Activated CD4-positive, alpha-beta T cell treated with anti-CD3 and anti-CD28 coated beads, Interleukin-2, amount 10 ng/mL, durations not matched to agents 7 days and 5 days (primary cell): ENCODE results near the gene CLPSL1. TPM values are rescaled to one million over a fixed set of nuclear protein-coding genes. Genes with fewer than 3 reads are reported as not detected.

Experiments
- CTCF ChIA-PET: fragments of 350-600 bp; sonication (Branson Sonifier 250); formaldehyde crosslinking; loops from one replicate; lab custom pipeline; 2021; ENCODE audit warnings: antibody characterized with exemption; lab: Charles Lee
- POLR2A ChIA-PET: fragments of 350-600 bp; sonication (Branson Sonifier 250); formaldehyde crosslinking; loops from one replicate; lab custom pipeline; 2021; ENCODE audit warnings: antibody characterized with exemption; lab: Charles Lee
- DNase-seq: peaks from one replicate; pipeline ENCODE4 v3.0.0-alpha.2; 2020
- H3K27ac Mint-ChIP-seq: one replicate; pipeline ENCODE4 v1.8.0; 2021; ENCODE audit warnings: mild to moderate bottlenecking, moderate library complexity, mixed read lengths
- H3K27me3 Mint-ChIP-seq: one replicate; pipeline ENCODE4 v1.8.0; 2021; ENCODE audit warnings: mixed read lengths
- H3K36me3 Mint-ChIP-seq: one replicate; pipeline ENCODE4 v1.8.0; 2021; ENCODE audit warnings: low read depth, mixed read lengths
- H3K4me1 Mint-ChIP-seq: one replicate; pipeline ENCODE4 v1.8.0; 2021; ENCODE audit warnings: mixed read lengths
- H3K4me3 Mint-ChIP-seq: one replicate; pipeline ENCODE4 v1.8.0; 2021; ENCODE audit warnings: mild to moderate bottlenecking, moderate library complexity, mixed read lengths
- H3K9me3 Mint-ChIP-seq: one replicate; pipeline ENCODE4 v1.8.0; 2021; ENCODE audit warnings: mixed read lengths
- total RNA-seq, 2 experiments: library from RNA; stranded (reverse); gene quantifications; one replicate each; pipeline ENCODE4 v1.2.3, GENCODE V29; 2021

Gene CLPSL1
- total RNA-seq, 2 experiments from 2014 or later, result not detected

- ChIA-PET POLR2A (no interaction called here), CTCF (no interaction called here)
- H3K9me3 Mint-ChIP-seq, result peaks cover 14% of the 10 kb centered on the region
- no peaks in the 10 kb centered on the region for H3K36me3 Mint-ChIP-seq
- DNase-seq, result no peak
- H3K27ac Mint-ChIP-seq, result no peak overlapping the region
- H3K4me1 Mint-ChIP-seq, result no peaks in the 10 kb centered on the region
- no peak overlapping the region for H3K4me3 Mint-ChIP-seq
- H3K27me3 Mint-ChIP-seq, result peaks cover 3% of the 10 kb centered on the region
Observed at GRCh38 chr6:35745509-35745908, 35.3 kb upstream of the CLPSL1 start.

GRCh38 chr6:35746516-35746915 lies 34.3 kb upstream of the CLPSL1 start:
- Mint-ChIP-seq H3K36me3 (no peaks in the 10 kb centered on the region), H3K4me1 (no peaks in the 10 kb centered on the region), H3K9me3 (peaks cover 14% of the 10 kb centered on the region), H3K27me3 (peaks cover 3% of the 10 kb centered on the region), H3K4me3 (no peak overlapping the region), H3K27ac (no peak overlapping the region)
- ChIA-PET CTCF (interaction anchor here (0.7 to 1.2 kb wide), 2 partner anchors 8 to 9 kb away, joined by 3 to 4 read pairs; no protein-coding TSS in a partner anchor), POLR2A (no interaction called here)
- DNase-seq, result no peak

- H3K27ac Mint-ChIP-seq, result no peak overlapping the region
- ChIA-PET CTCF (no interaction called here), POLR2A (no interaction called here)
Observed at GRCh38 chr6:35747877-35748276, 32.9 kb upstream of the CLPSL1 start.

GRCh38 chr6:35750557-35750956 lies 30.3 kb upstream of the CLPSL1 start:
- no peak overlapping the region for H3K4me3 Mint-ChIP-seq
- CTCF ChIA-PET, result interaction anchor here (0.5 to 1.6 kb wide), 3 partner anchors 13 to 159 kb away, joined by 5 to 8 read pairs (median 6); no protein-coding TSS in a partner anchor
- POLR2A ChIA-PET, result no interaction called here
- peaks cover 14% of the 10 kb centered on the region for H3K9me3 Mint-ChIP-seq
- DNase-seq, result no peak
- H3K27me3 Mint-ChIP-seq, result peaks cover 3% of the 10 kb centered on the region
- no peaks in the 10 kb centered on the region for H3K36me3 Mint-ChIP-seq
- no peak overlapping the region for H3K27ac Mint-ChIP-seq
- peaks cover 6% of the 10 kb centered on the region for H3K4me1 Mint-ChIP-seq

More at GRCh38 chr6:35747877-35748276, 32.9 kb upstream of the CLPSL1 start:
- Mint-ChIP-seq H3K36me3 (no peaks in the 10 kb centered on the region), H3K4me3 (no peak overlapping the region), H3K9me3 (peaks cover 14% of the 10 kb centered on the region), H3K4me1 (no peaks in the 10 kb centered on the region), H3K27me3 (peaks cover 3% of the 10 kb centered on the region)
- DNase-seq, result no peak

- no peaks in the 10 kb centered on the region for H3K36me3 Mint-ChIP-seq
- CTCF ChIA-PET, result interaction anchor here (1.6 kb wide), 1 partner anchor 14 kb away, joined by 8 read pairs; no protein-coding TSS in a partner anchor
- POLR2A ChIA-PET, result no interaction called here
- H3K4me1 Mint-ChIP-seq, result peaks cover 6% of the 10 kb centered on the region
- peaks cover 10% of the 10 kb centered on the region for H3K9me3 Mint-ChIP-seq
- no peak overlapping the region for H3K27ac Mint-ChIP-seq
- no peak for DNase-seq
- H3K4me3 Mint-ChIP-seq, result no peak overlapping the region
- peaks cover 3% of the 10 kb centered on the region for H3K27me3 Mint-ChIP-seq
Observed at GRCh38 chr6:35751594-35751993, 29.2 kb upstream of the CLPSL1 start.

GRCh38 chr6:35752330-35752729 lies 28.5 kb upstream of the CLPSL1 start:
- Mint-ChIP-seq H3K27ac (no peak overlapping the region), H3K36me3 (no peaks in the 10 kb centered on the region), H3K27me3 (peaks cover 3% of the 10 kb centered on the region), H3K4me1 (peaks cover 6% of the 10 kb centered on the region), H3K4me3 (no peak overlapping the region), H3K9me3 (peaks cover 8% of the 10 kb centered on the region)
- POLR2A ChIA-PET, result no interaction called here
- CTCF ChIA-PET, result interaction anchor here (0.6 to 0.7 kb wide), 3 partner anchors 164 to 273 kb away, joined by 3 to 4 read pairs (median 3); no protein-coding TSS in a partner anchor
- no peak for DNase-seq

GRCh38 chr6:35754452-35755277 lies 26.2 kb upstream of the CLPSL1 start:
- Mint-ChIP-seq H3K36me3 (no peaks in the 10 kb centered on the region), H3K4me1 (peaks cover 6% of the 10 kb centered on the region), H3K27me3 (no peaks in the 10 kb centered on the region), H3K27ac (no peak overlapping the region), H3K9me3 (no peaks in the 10 kb centered on the region), H3K4me3 (no peak overlapping the region)
- ChIA-PET POLR2A (no interaction called here), CTCF (interaction anchor here (0.8 to 1.4 kb wide), 6 partner anchors 9 to 460 kb away, joined by 3 to 7 read pairs (median 3); partner anchors contain the start of gene ARMC12)
- no peak for DNase-seq

- H3K36me3 Mint-ChIP-seq, result no peaks in the 10 kb centered on the region
- no peak for DNase-seq
- H3K27ac Mint-ChIP-seq, result no peak overlapping the region
- CTCF ChIA-PET, result interaction anchor here (0.8 to 1.4 kb wide), 3 partner anchors 18 to 460 kb away, joined by 3 to 7 read pairs (median 3); partner anchors contain the start of gene ARMC12
- no peaks in the 10 kb centered on the region for H3K9me3 Mint-ChIP-seq
- POLR2A ChIA-PET, result no interaction called here
- peaks cover 6% of the 10 kb centered on the region for H3K4me1 Mint-ChIP-seq
- peaks cover 3% of the 10 kb centered on the region for H3K27me3 Mint-ChIP-seq
- no peak overlapping the region for H3K4me3 Mint-ChIP-seq
Observed at GRCh38 chr6:35755278-35755924, 25.4 kb upstream of the CLPSL1 start.

GRCh38 chr6:35757456-35758123 lies 23.2 kb upstream of the CLPSL1 start:
- H3K9me3 Mint-ChIP-seq, result no peaks in the 10 kb centered on the region
- ChIA-PET POLR2A (no interaction called here), CTCF (interaction anchor here (0.6 to 1.5 kb wide), 5 partner anchors 15 to 233 kb away, joined by 3 to 4 read pairs (median 4); partner anchors contain the start of gene ARMC12)
- peaks cover 6% of the 10 kb centered on the region for H3K4me1 Mint-ChIP-seq
- no peak overlapping the region for H3K4me3 Mint-ChIP-seq
- H3K27ac Mint-ChIP-seq, result no peak overlapping the region
- H3K27me3 Mint-ChIP-seq, result peaks cover 12% of the 10 kb centered on the region
- H3K36me3 Mint-ChIP-seq, result no peaks in the 10 kb centered on the region
- no peak for DNase-seq

GRCh38 chr6:35759426-35759825 lies 21.4 kb upstream of the CLPSL1 start:
- Mint-ChIP-seq H3K27me3 (peaks cover 29% of the 10 kb centered on the region), H3K9me3 (no peaks in the 10 kb centered on the region), H3K4me1 (peaks cover 8% of the 10 kb centered on the region), H3K4me3 (no peak overlapping the region), H3K36me3 (no peaks in the 10 kb centered on the region), H3K27ac (no peak overlapping the region)
- ChIA-PET POLR2A (no interaction called here), CTCF (interaction anchor here (0.8 to 0.9 kb wide), 2 partner anchors 12 to 42 kb away, joined by 3 to 4 read pairs; no protein-coding TSS in a partner anchor)
- no peak for DNase-seq

- POLR2A ChIA-PET, result no interaction called here
- peaks cover 2% of the 10 kb centered on the region for H3K4me1 Mint-ChIP-seq
- no peaks in the 10 kb centered on the region for H3K9me3 Mint-ChIP-seq
- H3K27me3 Mint-ChIP-seq, result peaks cover 42% of the 10 kb centered on the region
- CTCF ChIA-PET, result interaction anchor here (0.6 kb wide), 1 partner anchor 461 kb away, joined by 3 read pairs; no protein-coding TSS in a partner anchor
- no peak overlapping the region for H3K27ac Mint-ChIP-seq
- H3K4me3 Mint-ChIP-seq, result no peak overlapping the region
- H3K36me3 Mint-ChIP-seq, result no peaks in the 10 kb centered on the region
- DNase-seq, result no peak
Observed at GRCh38 chr6:35765739-35766138, 15.1 kb upstream of the CLPSL1 start.

GRCh38 chr6:35769211-35769610 lies 11.6 kb upstream of the CLPSL1 start:
- ChIA-PET POLR2A (no interaction called here), CTCF (interaction anchor here (1.2 to 1.5 kb wide), 2 partner anchors 12 to 27 kb away, joined by 3 to 4 read pairs; no protein-coding TSS in a partner anchor)
- DNase-seq, result no peak
- Mint-ChIP-seq H3K4me1 (peaks cover under 1% of the 10 kb centered on the region), H3K27ac (no peak overlapping the region), H3K27me3 (peaks cover 21% of the 10 kb centered on the region), H3K36me3 (no peaks in the 10 kb centered on the region), H3K4me3 (no peak overlapping the region), H3K9me3 (no peaks in the 10 kb centered on the region)
